H1 (cell line): Measurements from ENCODE around the gene NOSIP.

Experiments used
- CEBPB ChIP-seq: IDR thresholded peaks from 2 replicates; pipeline ENCODE4 v1.6.1; 2012; ENCODE audit warnings: low read depth, low read length
- CTCF ChIP-seq, 3 experiments: IDR thresholded peaks; 1 replicate in 2 of 3; 2 replicates in 1 of 3; pipeline versions ENCODE4 v1.5.1 to v1.6.1; 2011; ENCODE audit warnings: low read length in 3 of 3, mild to moderate bottlenecking in 3 of 3, inconsistent platforms in 2 of 3, low read depth in 1 of 3, moderate library complexity in 1 of 3; ENCODE audit not compliant: insufficient read depth in 1 of 3; ENCODE audit errors: control extremely low read depth in 1 of 3
- POLR2A ChIP-seq, 2 experiments: IDR thresholded peaks; 1 replicate in 1 of 2; 2 replicates in 1 of 2; pipeline ENCODE4 v1.6.1; 2011; ENCODE audit warnings: low read depth in 2 of 2, low read length in 2 of 2, mild to moderate bottlenecking in 2 of 2; ENCODE audit errors: control extremely low read depth in 1 of 2
- TAF1 ChIP-seq: IDR thresholded peaks from 2 replicates; pipeline ENCODE4 v1.6.1; 2011; ENCODE audit warnings: mild to moderate bottlenecking, low read depth, low read length
- TBP ChIP-seq: IDR thresholded peaks from 2 replicates; pipeline ENCODE4 v1.6.1; 2011; ENCODE audit warnings: low read depth, low read length, improper control_type of control experiment
- TF ChIP-seq, protein P1 (sequence below): IDR thresholded peaks from 2 replicates; pipeline ENCODE4 v1.6.1; 2012; ENCODE audit warnings: inconsistent platforms

DNA sequence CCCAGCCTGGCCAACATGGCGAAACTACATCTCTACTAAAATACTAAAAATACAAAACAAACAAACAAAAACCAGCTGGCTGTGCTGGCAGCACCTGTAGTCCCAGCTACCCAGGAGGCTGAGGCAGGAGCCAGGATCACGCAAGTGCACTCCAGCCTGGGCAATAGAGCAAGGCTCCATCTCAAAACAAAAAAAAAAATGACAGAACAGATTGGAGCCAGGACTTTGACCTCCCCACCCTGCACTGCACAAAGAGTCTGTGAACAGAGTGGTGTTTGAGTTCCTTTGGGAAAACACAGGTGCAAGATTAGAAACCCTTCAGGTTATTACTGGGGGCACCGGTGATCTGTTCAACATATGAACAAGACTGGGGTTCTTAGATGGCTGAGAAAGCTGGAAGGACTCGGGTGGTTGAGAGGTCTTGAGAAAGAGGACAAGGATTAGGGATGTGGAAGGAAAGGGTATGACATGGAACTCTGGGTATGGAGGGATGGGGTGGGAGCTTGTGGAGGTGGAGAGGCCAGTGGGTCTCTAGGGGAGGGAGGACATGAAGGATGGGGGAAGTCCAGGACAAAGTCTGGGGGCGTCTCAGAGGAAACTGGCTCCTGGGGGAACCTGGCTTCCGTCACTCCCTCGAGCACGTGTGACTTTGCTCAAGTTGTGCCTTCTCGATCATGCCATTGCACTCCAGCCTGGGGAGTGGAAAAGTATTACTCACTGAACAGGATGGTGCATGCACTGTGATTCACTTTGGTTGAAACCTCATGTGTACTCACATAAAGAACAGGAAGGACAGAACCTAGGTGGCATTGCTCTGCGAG lies 26.7 kb downstream of the NOSIP start:
- TF ChIP-seq POLR2A (IDR thresholded peaks at IDR 0.05; ENCODE audit: control extremely low read depth in 1 of 2, low read depth in 2 of 2, low read length in 2 of 2) (no peak), CTCF (IDR thresholded peaks at IDR 0.05; ENCODE audit: control extremely low read depth in 1 of 3, insufficient read depth in 1 of 3, low read depth in 1 of 3, low read length in 3 of 3) (no peak), CEBPB (no peak), TAF1 (no peak), TBP (no peak)
- TF ChIP-seq, protein P1, sequence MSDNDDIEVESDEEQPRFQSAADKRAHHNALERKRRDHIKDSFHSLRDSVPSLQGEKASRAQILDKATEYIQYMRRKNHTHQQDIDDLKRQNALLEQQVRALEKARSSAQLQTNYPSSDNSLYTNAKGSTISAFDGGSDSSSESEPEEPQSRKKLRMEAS: no peak
